Measurements from ENCODE around the gene PP2D1. TPM values are rescaled to one million over a fixed set of nuclear protein-coding genes. Genes with fewer than 3 reads are reported as not detected.
"Not testable (repeated sequence)": the region's sequence is repeated elsewhere in the genome, so short reads cannot be mapped to it uniquely, and the experiment has no call there.

Gene PP2D1
- total RNA-seq, 1 donor = not detected

- DNase-seq (ENCODE audit: low read depth) = no peak
- no peak for TF ChIP-seq CTCF (IDR thresholded peaks at IDR 0.05; ENCODE audit: insufficient read depth, low read depth, low read length)
- H3K4me3 ChIP-seq (ENCODE audit: low read depth, low read length) = no peak overlapping the region
Measured at GRCh38 chr3:20046556-20046955, 34.5 kb upstream of the PP2D1 start.

- H3K4me3 ChIP-seq (ENCODE audit: low read depth, low read length); DNase-seq (ENCODE audit: low read depth): not testable (repeated sequence)
Measured at GRCh38 chr3:20045141-20045540, 33.1 kb upstream of the PP2D1 start.

GRCh38 chr3:20043825-20044224 lies 31.8 kb upstream of the PP2D1 start:
- peak overlapping the region; percentile 13 for H3K4me3 ChIP-seq (ENCODE audit: low read depth, low read length)
- DNase-seq (ENCODE audit: low read depth) = no peak
- no peak for TF ChIP-seq CTCF (IDR thresholded peaks at IDR 0.05; ENCODE audit: insufficient read depth, low read depth, low read length)

- peak; percentile 71 for DNase-seq (ENCODE audit: low read depth)
- no peak for TF ChIP-seq CTCF (IDR thresholded peaks at IDR 0.05; ENCODE audit: insufficient read depth, low read depth, low read length)
- H3K4me3 ChIP-seq (ENCODE audit: low read depth, low read length) = peak overlapping the region; percentile 13
Measured at GRCh38 chr3:20043396-20043795, 31.3 kb upstream of the PP2D1 start.

GRCh38 chr3:20042331-20042730 lies 30.3 kb upstream of the PP2D1 start:
- no peak overlapping the region for H3K4me3 ChIP-seq (ENCODE audit: low read depth, low read length)
- no peak for TF ChIP-seq CTCF (IDR thresholded peaks at IDR 0.05; ENCODE audit: insufficient read depth, low read depth, low read length)
- no peak for DNase-seq (ENCODE audit: low read depth)

- H3K4me3 ChIP-seq (ENCODE audit: low read depth, low read length) = peak overlapping the region; percentile 70
- no peak for TF ChIP-seq CTCF (IDR thresholded peaks at IDR 0.05; ENCODE audit: insufficient read depth, low read depth, low read length)
- DNase-seq (ENCODE audit: low read depth) = peak; percentile 49
Measured at GRCh38 chr3:20041197-20041780, 29.2 kb upstream of the PP2D1 start.

GRCh38 chr3:20040548-20041196 lies 28.6 kb upstream of the PP2D1 start:
- peak; percentile 83 for DNase-seq (ENCODE audit: low read depth)
- H3K4me3 ChIP-seq (ENCODE audit: low read depth, low read length) = peak overlapping the region; percentile 70
- no peak for TF ChIP-seq CTCF (IDR thresholded peaks at IDR 0.05; ENCODE audit: insufficient read depth, low read depth, low read length)

All from fibroblast of villous mesenchyme (primary cell).